Activated naive CD4-positive, alpha-beta T cell treated with Interleukin-2 at 50 U/mL for 16 hours (primary cell): ENCODE data around the gene GIT2.
"Not testable (repeated sequence)": the region's sequence is repeated elsewhere in the genome, so short reads cannot be mapped to it uniquely, and the experiment has no call there.

ENCODE experiments used
- DNase-seq: peaks from one replicate; pipeline ENCODE4 v3.0.0-alpha.2; 2020

GIT2 gene

GRCh38 chr12:109914461-109914860 is 81.7 kb downstream of the GIT2 start:
- DNase-seq, result no peak

- DNase-seq, result no peak
These were observed 83.3 kb downstream of the GIT2 start for GRCh38 chr12:109912855-109913321.

GRCh38 chr12:109910969-109911348 is 85.2 kb downstream of the GIT2 start:
- peak; percentile 15 for DNase-seq

GRCh38 chr12:109910254-109910968 is 85.8 kb downstream of the GIT2 start:
- DNase-seq, result no peak

GRCh38 chr12:109905301-109905700 is 90.9 kb downstream of the GIT2 start:
- DNase-seq, result no peak

GRCh38 chr12:109902891-109903418 is 93.2 kb downstream of the GIT2 start:
- no peak for DNase-seq

- DNase-seq, result peak; percentile 7
These were observed 95.2 kb downstream of the GIT2 start for GRCh38 chr12:109900752-109901580.

- DNase-seq, result peak; percentile 77
These were observed 96.1 kb downstream of the GIT2 start, which contains the start of gene TCHP for GRCh38 chr12:109899783-109900751. Gene TCHP, plus strand, starts transcription at chr12:109900274. Its CDS starts 2,753 bp downstream, at chr12:109903027.

- DNase-seq, result not testable (repeated sequence)
These were observed 96.8 kb downstream of the GIT2 start for GRCh38 chr12:109899345-109899744.

GRCh38 chr12:109897029-109897428 is 99.1 kb downstream of the GIT2 start:
- DNase-seq, result no peak

- no peak for DNase-seq
These were observed 100.0 kb downstream of the GIT2 start for GRCh38 chr12:109896188-109896587.

GRCh38 chr12:109894939-109895338 is 101.2 kb downstream of the GIT2 start:
- no peak for DNase-seq

GRCh38 chr12:109893261-109893995 is 102.7 kb downstream of the GIT2 start:
- no peak for DNase-seq

GRCh38 chr12:109892748-109893147 is 103.4 kb downstream of the GIT2 start:
- no peak for DNase-seq

GRCh38 chr12:109892165-109892715 is 103.9 kb downstream of the GIT2 start:
- DNase-seq, result no peak

- DNase-seq, result not testable (repeated sequence)
These were observed 104.4 kb downstream of the GIT2 start for GRCh38 chr12:109891731-109892130.

- no peak for DNase-seq
These were observed 105.5 kb downstream of the GIT2 start for GRCh38 chr12:109890620-109891170.

GRCh38 chr12:109888179-109889020 is 107.8 kb downstream of the GIT2 start:
- DNase-seq, result peak; percentile 34

GRCh38 chr12:109885616-109886015 is 110.6 kb downstream of the GIT2 start:
- DNase-seq, result no peak

GRCh38 chr12:109883461-109883860 is 112.7 kb downstream of the GIT2 start:
- no peak for DNase-seq
